Testis (tissue), 2 donors: ENCODE measurements around the gene PSMB2.

Experiments
- CTCF ChIP-seq, 3 experiments: fragments of 450-650 bp in 2 of 3; fragments of 200-600 bp in 1 of 3; sonication (generic) in 1 of 3; IDR thresholded peaks; one replicate each; pipeline ENCODE4 v1.5.1; 2016 to 2019; ENCODE audit warnings: antibody characterized with exemption in 3 of 3, mild to moderate bottlenecking in 2 of 3, moderate library complexity in 1 of 3
- POLR2A ChIP-seq: fragments of 450-650 bp; IDR thresholded peaks from one replicate; pipeline ENCODE4 v1.6.1; 2017; ENCODE audit warnings: antibody characterized with exemption, mild to moderate bottlenecking, moderate library complexity

GRCh38 chr1:35619237-35620121 is 21.8 kb downstream of the PSMB2 start:
- no peak for TF ChIP-seq CTCF (IDR thresholded peaks at IDR 0.05)
- TF ChIP-seq POLR2A: no peak
